ENCODE data around the gene GINS3.

DNA sequence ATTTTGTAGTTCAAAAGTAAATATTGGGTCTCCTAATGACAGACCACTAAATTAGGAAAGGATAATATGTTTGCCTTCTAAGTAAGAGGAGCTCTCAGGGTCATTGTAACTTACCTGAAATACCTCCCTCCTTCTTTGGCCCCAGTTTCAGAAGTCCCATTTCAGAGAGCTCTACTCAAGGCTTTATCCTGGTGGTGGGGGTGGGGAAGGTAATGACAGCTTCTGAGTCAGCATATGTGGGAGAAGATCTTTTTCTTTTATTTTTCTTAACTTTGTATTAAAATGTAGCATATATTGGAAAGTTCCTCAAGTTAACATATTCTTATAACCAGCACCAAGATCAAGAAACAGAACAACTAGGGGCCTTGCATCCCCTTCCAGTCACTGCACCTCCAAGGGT is 16.9 kb upstream of the GINS3 start:
- TF ChIP-seq, protein P1, sequence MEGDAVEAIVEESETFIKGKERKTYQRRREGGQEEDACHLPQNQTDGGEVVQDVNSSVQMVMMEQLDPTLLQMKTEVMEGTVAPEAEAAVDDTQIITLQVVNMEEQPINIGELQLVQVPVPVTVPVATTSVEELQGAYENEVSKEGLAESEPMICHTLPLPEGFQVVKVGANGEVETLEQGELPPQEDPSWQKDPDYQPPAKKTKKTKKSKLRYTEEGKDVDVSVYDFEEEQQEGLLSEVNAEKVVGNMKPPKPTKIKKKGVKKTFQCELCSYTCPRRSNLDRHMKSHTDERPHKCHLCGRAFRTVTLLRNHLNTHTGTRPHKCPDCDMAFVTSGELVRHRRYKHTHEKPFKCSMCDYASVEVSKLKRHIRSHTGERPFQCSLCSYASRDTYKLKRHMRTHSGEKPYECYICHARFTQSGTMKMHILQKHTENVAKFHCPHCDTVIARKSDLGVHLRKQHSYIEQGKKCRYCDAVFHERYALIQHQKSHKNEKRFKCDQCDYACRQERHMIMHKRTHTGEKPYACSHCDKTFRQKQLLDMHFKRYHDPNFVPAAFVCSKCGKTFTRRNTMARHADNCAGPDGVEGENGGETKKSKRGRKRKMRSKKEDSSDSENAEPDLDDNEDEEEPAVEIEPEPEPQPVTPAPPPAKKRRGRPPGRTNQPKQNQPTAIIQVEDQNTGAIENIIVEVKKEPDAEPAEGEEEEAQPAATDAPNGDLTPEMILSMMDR (conservative IDR thresholded peaks at IDR 0.05; ENCODE audit: low read length) = no peak
- TF ChIP-seq EZH2phosphoT487 (IDR thresholded peaks at IDR 0.05; ENCODE audit: borderline replicate concordance, low read depth, low read length) = no peak
